H1 (cell line): Measurements from ENCODE around the gene POP7.

Experiments
- CEBPB ChIP-seq: IDR thresholded peaks from 2 replicates; pipeline ENCODE4 v1.6.1; 2012; ENCODE audit warnings: low read depth, low read length
- EP300 ChIP-seq, 2 experiments: IDR thresholded peaks; 1 replicate in 1 of 2; 2 replicates in 1 of 2; pipeline ENCODE4 v1.6.1; 2011 to 2012; ENCODE audit warnings: low read depth in 2 of 2, low read length in 2 of 2, mild to moderate bottlenecking in 2 of 2, borderline replicate concordance in 1 of 2, inconsistent platforms in 1 of 2, moderate library complexity in 1 of 2
- EZH2 ChIP-seq: fragments of 200-600 bp; sonication (generic); IDR thresholded peaks from 2 replicates; pipeline ENCODE4 v1.7.1; 2012; ENCODE audit warnings: low read depth, mild to moderate bottlenecking, moderate library complexity, low read length, inconsistent platforms; ENCODE audit not compliant: severe bottlenecking
- POLR2A ChIP-seq, 2 experiments: IDR thresholded peaks; 1 replicate in 1 of 2; 2 replicates in 1 of 2; pipeline ENCODE4 v1.6.1; 2011; ENCODE audit warnings: low read depth in 2 of 2, low read length in 2 of 2, mild to moderate bottlenecking in 2 of 2; ENCODE audit errors: control extremely low read depth in 1 of 2
- POLR2AphosphoS5 ChIP-seq: IDR thresholded peaks from 2 replicates; pipeline ENCODE4 v1.6.1; 2011; ENCODE audit warnings: low read depth, low read length
- SIN3A ChIP-seq, 2 experiments: IDR thresholded peaks in 1 of 2; conservative IDR thresholded peaks in 1 of 2; 2 replicates each; pipeline ENCODE4 v1.6.1; 2011 to 2012; ENCODE audit warnings: low read length in 2 of 2, improper control_type of control experiment in 1 of 2, low read depth in 1 of 2, mild to moderate bottlenecking in 1 of 2
- TCF12 ChIP-seq: IDR thresholded peaks from 2 replicates; pipeline ENCODE4 v1.6.1; 2011; ENCODE audit warnings: low read depth, mild to moderate bottlenecking, low read length
- ZNF274 ChIP-seq: IDR thresholded peaks from 2 replicates; pipeline ENCODE4 v1.7.0; 2012; ENCODE audit warnings: low read length, borderline replicate concordance; ENCODE audit errors: extremely low read depth
- TF ChIP-seq, protein P1 (sequence below), 3 experiments: IDR thresholded peaks; 1 replicate in 2 of 3; 2 replicates in 1 of 3; pipeline versions ENCODE4 v1.5.1 to v1.6.1; 2011; ENCODE audit warnings: low read length in 3 of 3, mild to moderate bottlenecking in 3 of 3, inconsistent platforms in 2 of 3, low read depth in 1 of 3, moderate library complexity in 1 of 3; ENCODE audit not compliant: insufficient read depth in 1 of 3; ENCODE audit errors: control extremely low read depth in 1 of 3
- TF ChIP-seq, protein P2 (sequence below): IDR thresholded peaks from 2 replicates; pipeline ENCODE4 v1.6.1; 2012; ENCODE audit warnings: low read length, inconsistent platforms

DNA sequence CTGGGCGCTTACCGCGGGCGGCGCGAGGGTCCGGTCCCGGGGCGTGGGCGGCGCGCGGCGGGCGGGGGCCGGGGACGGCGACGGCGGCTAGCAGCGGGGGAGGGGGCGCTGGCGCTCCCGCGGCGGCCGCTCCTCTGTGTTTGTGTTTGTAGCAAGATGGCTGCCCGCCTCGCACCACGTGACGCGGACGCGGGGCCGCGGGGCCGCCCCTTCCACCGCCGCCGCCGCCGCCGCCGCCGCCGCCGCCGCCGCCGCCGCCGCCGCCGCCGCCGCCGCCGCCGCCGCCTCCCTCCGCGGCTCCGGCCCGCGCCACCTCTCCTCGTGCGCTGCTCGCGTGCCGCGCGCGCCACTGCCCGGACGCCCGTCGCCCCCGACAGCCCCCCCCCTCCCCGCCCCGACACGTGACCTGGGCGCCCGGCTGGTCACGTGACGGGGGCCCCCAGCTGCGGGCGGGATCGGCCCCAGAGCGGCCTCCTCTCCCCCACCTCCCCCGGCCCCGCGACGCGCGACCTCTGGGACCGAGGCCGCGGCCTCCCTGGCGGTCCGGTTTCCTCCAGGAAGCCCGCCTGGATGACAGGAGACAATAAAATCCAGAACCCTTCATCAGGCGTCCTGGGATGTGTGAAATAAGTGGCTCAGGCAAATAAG is 11.7 kb upstream of the POP7 start, which contains the start of gene GIGYF1:
- no peak for TF ChIP-seq TCF12
- TF ChIP-seq, protein P1, sequence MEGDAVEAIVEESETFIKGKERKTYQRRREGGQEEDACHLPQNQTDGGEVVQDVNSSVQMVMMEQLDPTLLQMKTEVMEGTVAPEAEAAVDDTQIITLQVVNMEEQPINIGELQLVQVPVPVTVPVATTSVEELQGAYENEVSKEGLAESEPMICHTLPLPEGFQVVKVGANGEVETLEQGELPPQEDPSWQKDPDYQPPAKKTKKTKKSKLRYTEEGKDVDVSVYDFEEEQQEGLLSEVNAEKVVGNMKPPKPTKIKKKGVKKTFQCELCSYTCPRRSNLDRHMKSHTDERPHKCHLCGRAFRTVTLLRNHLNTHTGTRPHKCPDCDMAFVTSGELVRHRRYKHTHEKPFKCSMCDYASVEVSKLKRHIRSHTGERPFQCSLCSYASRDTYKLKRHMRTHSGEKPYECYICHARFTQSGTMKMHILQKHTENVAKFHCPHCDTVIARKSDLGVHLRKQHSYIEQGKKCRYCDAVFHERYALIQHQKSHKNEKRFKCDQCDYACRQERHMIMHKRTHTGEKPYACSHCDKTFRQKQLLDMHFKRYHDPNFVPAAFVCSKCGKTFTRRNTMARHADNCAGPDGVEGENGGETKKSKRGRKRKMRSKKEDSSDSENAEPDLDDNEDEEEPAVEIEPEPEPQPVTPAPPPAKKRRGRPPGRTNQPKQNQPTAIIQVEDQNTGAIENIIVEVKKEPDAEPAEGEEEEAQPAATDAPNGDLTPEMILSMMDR (IDR thresholded peaks at IDR 0.05; ENCODE audit: control extremely low read depth in 1 of 3, insufficient read depth in 1 of 3, low read depth in 1 of 3, low read length in 3 of 3), result no peak
- no peak; the same call in 1 of the 2 replicates for TF ChIP-seq POLR2AphosphoS5
- 0 out of 3 replicates have a peak, but pooled peaks of 1 of the 2 experiments have one; percentile 41 for TF ChIP-seq POLR2A (IDR thresholded peaks at IDR 0.05; ENCODE audit: control extremely low read depth in 1 of 2, low read depth in 2 of 2, low read length in 2 of 2)
- TF ChIP-seq, protein P2, sequence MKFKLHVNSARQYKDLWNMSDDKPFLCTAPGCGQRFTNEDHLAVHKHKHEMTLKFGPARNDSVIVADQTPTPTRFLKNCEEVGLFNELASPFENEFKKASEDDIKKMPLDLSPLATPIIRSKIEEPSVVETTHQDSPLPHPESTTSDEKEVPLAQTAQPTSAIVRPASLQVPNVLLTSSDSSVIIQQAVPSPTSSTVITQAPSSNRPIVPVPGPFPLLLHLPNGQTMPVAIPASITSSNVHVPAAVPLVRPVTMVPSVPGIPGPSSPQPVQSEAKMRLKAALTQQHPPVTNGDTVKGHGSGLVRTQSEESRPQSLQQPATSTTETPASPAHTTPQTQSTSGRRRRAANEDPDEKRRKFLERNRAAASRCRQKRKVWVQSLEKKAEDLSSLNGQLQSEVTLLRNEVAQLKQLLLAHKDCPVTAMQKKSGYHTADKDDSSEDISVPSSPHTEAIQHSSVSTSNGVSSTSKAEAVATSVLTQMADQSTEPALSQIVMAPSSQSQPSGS, result no peak
- TF ChIP-seq SIN3A (conservative IDR thresholded peaks at IDR 0.05 in 1 of 2, IDR thresholded peaks at IDR 0.05 in 1 of 2; ENCODE audit: low read depth in 1 of 2, low read length in 2 of 2), result no peak
- TF ChIP-seq EZH2, result no peak
- TF ChIP-seq CEBPB, result no peak
- peak in 1 of 2 experiments; percentile 47; a peak in 1 of 3 replicates for TF ChIP-seq EP300 (IDR thresholded peaks at IDR 0.05; ENCODE audit: borderline replicate concordance in 1 of 2, low read depth in 2 of 2, low read length in 2 of 2)
- TF ChIP-seq ZNF274, result no peak
